GM12878 (cell line): ENCODE results near the gene PPP2R1B. TPM values are rescaled to one million over a fixed set of nuclear protein-coding genes. Genes with fewer than 3 reads are reported as not detected.

Experiments
- ATAC-seq: fragments of 200-7000 bp; cut with Tn5 transposase; 3 replicates; pipeline ENCODE4 v1.9.1; 2020; ENCODE audit warnings: mild to moderate bottlenecking, moderate library complexity
- BruUV-seq: library from RNA; stranded (reverse); fragments of 400-500 nt; replicated peaks from 2 replicates; lab custom pipeline; 2021; lab: Mats Ljungman, UMichigan
- CTCF ChIA-PET: fragments of 300-600 bp; sonication (Branson Sonifier 250); formaldehyde crosslinking; extraction: SDS; loops from one replicate; lab custom pipeline; 2021; ENCODE audit warnings: inconsistent platforms; lab: Yijun Ruan, JAX
- POLR2A ChIA-PET: fragments of 350-600 bp; formaldehyde crosslinking; extraction: SDS; loops from one replicate; lab custom pipeline; 2021; ENCODE audit warnings: inconsistent platforms; lab: Charles Lee
- RAD21 ChIA-PET: fragments of 300-600 bp; sonication (Branson Sonifier 250); formaldehyde crosslinking; loops from one replicate; lab custom pipeline; 2023; ENCODE audit warnings: antibody characterized with exemption; ENCODE audit not compliant: unreplicated experiment; lab: Charles Lee
- SMC1A ChIA-PET: fragments of 300-600 bp; sonication (Branson Sonifier 250); formaldehyde crosslinking; loops from one replicate; lab custom pipeline; 2023; ENCODE audit not compliant: unreplicated experiment, uncharacterized antibody; lab: Charles Lee
- DNase-seq: peaks from one replicate; pipeline ENCODE4 v3.0.0-alpha.2; 2011; ENCODE audit warnings: low read depth, low spot score
- FAIRE-seq: peaks from 3 replicates; lab custom pipeline; 2011; peaks lifted over from hg19 to GRCh38; lab: Jason Lieb, UNC
- H2AFZ ChIP-seq: 2 replicates; pipeline ENCODE4 v1.6.0; 2011; ENCODE audit warnings: low read depth, low read length, control low read depth; ENCODE audit not compliant: control insufficient read depth
- H3K27ac ChIP-seq: 2 replicates; pipeline ENCODE4 v1.5.1; 2011; ENCODE audit warnings: control low read depth; ENCODE audit not compliant: control insufficient read depth, insufficient read depth
- H3K27me3 ChIP-seq, 2 experiments: replicated peaks in 1 of 2; 2 replicates each; pipeline versions ENCODE4 v1.6.0 to v1.6.1; 2011; ENCODE audit warnings: low read length in 1 of 2; ENCODE audit not compliant: control insufficient read depth in 2 of 2, insufficient read depth in 2 of 2
- H3K36me3 ChIP-seq, 2 experiments: 2 replicates each; pipeline ENCODE4 v1.5.1; 2011; ENCODE audit warnings: low read length in 1 of 2; ENCODE audit not compliant: control insufficient read depth in 2 of 2, insufficient read depth in 2 of 2
- H3K4me1 ChIP-seq: 2 replicates; pipeline ENCODE4 v1.6.1; 2011; ENCODE audit warnings: mild to moderate bottlenecking, low read length, moderate library complexity, mixed read lengths; ENCODE audit not compliant: control insufficient read depth, insufficient read depth
- H3K4me2 ChIP-seq: 2 replicates; pipeline ENCODE4 v1.6.0; 2011; ENCODE audit warnings: control low read depth; ENCODE audit not compliant: control insufficient read depth, insufficient read depth
- H3K4me3 ChIP-seq: fragments of 200-600 bp; sonication (generic); 2 replicates; pipeline ENCODE4 v1.5.1; 2016
- H3K79me2 ChIP-seq: 2 replicates; pipeline ENCODE4 v1.6.0; 2011; ENCODE audit warnings: low read length; ENCODE audit not compliant: control insufficient read depth, insufficient read depth
- H3K9ac ChIP-seq: 2 replicates; pipeline ENCODE4 v1.8.0; 2011; ENCODE audit warnings: low read length, control low read depth, mixed read lengths; ENCODE audit not compliant: control insufficient read depth, insufficient read depth
- H3K9me3 ChIP-seq: replicated peaks from 3 replicates; pipeline ENCODE4 v1.5.1; 2011; ENCODE audit warnings: mild to moderate bottlenecking, low read length; ENCODE audit not compliant: control insufficient read depth, insufficient read depth
- H4K20me1 ChIP-seq: 2 replicates; pipeline ENCODE4 v1.6.0; 2011; ENCODE audit not compliant: control insufficient read depth, insufficient read depth
- BCL3 ChIP-seq: IDR thresholded peaks from 2 replicates; pipeline ENCODE4 v1.6.1; 2011; ENCODE audit warnings: borderline replicate concordance, low read depth, mild to moderate bottlenecking, moderate library complexity, low read length; ENCODE audit not compliant: insufficient read depth, poor library complexity, severe bottlenecking
- CREB1 ChIP-seq: IDR thresholded peaks from 2 replicates; pipeline ENCODE4 v1.6.1; 2012; ENCODE audit warnings: low read depth, mild to moderate bottlenecking, inconsistent platforms
- FOS ChIP-seq: IDR thresholded peaks from 3 replicates; pipeline ENCODE4 v1.6.1; 2011; ENCODE audit warnings: borderline replicate concordance; ENCODE audit not compliant: insufficient read length; ENCODE audit errors: extremely low read depth
- KAT2A ChIP-seq: conservative IDR thresholded peaks from 2 replicates; pipeline ENCODE4 v1.6.1; 2011; ENCODE audit warnings: low read depth, low read length; ENCODE audit not compliant: control insufficient read depth
- NFIC ChIP-seq: IDR thresholded peaks from 2 replicates; pipeline ENCODE4 v1.6.1; 2012; ENCODE audit warnings: low read depth, mild to moderate bottlenecking, inconsistent platforms, low read length, moderate library complexity
- NR2F1 ChIP-seq: fragments of 450-650 bp; conservative IDR thresholded peaks from 2 replicates; pipeline ENCODE4 v1.6.1; 2017; ENCODE audit warnings: mild to moderate bottlenecking
- PBX3 ChIP-seq: IDR thresholded peaks from 2 replicates; pipeline ENCODE4 v1.6.1; 2011; ENCODE audit warnings: mild to moderate bottlenecking, low read depth, low read length, moderate library complexity; ENCODE audit not compliant: insufficient replicate concordance
- POU2F2 ChIP-seq: IDR thresholded peaks from 3 replicates; pipeline ENCODE4 v1.6.1; 2011; ENCODE audit warnings: low read depth, mild to moderate bottlenecking, low read length, borderline replicate concordance
- RELA ChIP-seq: fragments of 450-650 bp; IDR thresholded peaks from 2 replicates; pipeline ENCODE4 v1.8.0; 2014; ENCODE audit warnings: borderline replicate concordance; ENCODE audit not compliant: partially characterized antibody
- SREBF2 ChIP-seq: IDR thresholded peaks from 2 replicates; pipeline ENCODE4 v1.6.1; 2012; ENCODE audit warnings: mild to moderate bottlenecking, low read length
- SUZ12 ChIP-seq: fragments of 200-600 bp; sonication (generic); IDR thresholded peaks from one replicate; pipeline ENCODE4 v1.6.1; 2018; ENCODE audit warnings: antibody characterized with exemption, mild to moderate bottlenecking; ENCODE audit not compliant: unreplicated experiment
- ZBTB40 ChIP-seq: fragments of 450-650 bp; IDR thresholded peaks from 2 replicates; pipeline ENCODE4 v1.6.1; 2016; ENCODE audit warnings: mild to moderate bottlenecking, moderate library complexity, borderline replicate concordance
- ZNF274 ChIP-seq: IDR thresholded peaks from one replicate; pipeline ENCODE4 v1.8.0; 2011; ENCODE audit not compliant: insufficient read length, insufficient read depth
- WGBS: methylation state at CpG from one replicate; pipeline ENCODE4 v1.1.6; 2016; ENCODE audit warnings: low lambda C conversion rate; ENCODE audit not compliant: insufficient replicate concordance, insufficient coverage; ENCODE audit errors: missing lambda C conversion rate; 5-methylcytosine and 5-hydroxymethylcytosine counted together
- in situ Hi-C: fragments of 300-500 bp; cut with MboI; formaldehyde crosslinking; loops from 9 replicates; pipeline ENCODE4 v1.14.3; 2018; ENCODE audit warnings: mixed read lengths
- intact Hi-C: fragments of 100-400 bp; cut with micrococcal nuclease; formaldehyde crosslinking; loops from one replicate; pipeline ENCODE4 v1.14.2; 2022; ENCODE audit not compliant: unreplicated experiment
- polyA plus RNA-seq, 11 experiments: library from polyadenylated mRNA; depleted of rRNA in 4 of 11; unstranded in 6 of 11; stranded (reverse) in 5 of 11; fragments of >200 nt; fragmentation: Nextera tagmentation in 4 of 11; fragmentation: Illumina TruSeq in 1 of 11; extraction: Ambion mirVana in 4 of 11; extraction: Trizol in 1 of 11; gene quantifications; 1 replicate in 1 of 11; 2 replicates in 10 of 11; pipeline versions ENCODE4 v1.2.1 to v1.2.3, GENCODE V29; 2011 to 2016; ENCODE audit warnings: inconsistent platforms in 2 of 11, missing spikeins in 2 of 11, low read depth in 1 of 11
- total RNA-seq, 4 experiments: library from RNA; depleted of rRNA in 3 of 4; stranded (reverse); fragments of >200 nt in 3 of 4; fragmentation: Illumina TruSeq in 1 of 4; extraction: Trizol in 1 of 4; gene quantifications; 2 replicates each; pipeline versions ENCODE4 v1.2.1 to v1.2.3, GENCODE V29; 2013 to 2021

The PPP2R1B gene
- total and polyA plus RNA-seq, 10 of the 15 experiments (the other 5 are each of a cell fraction or from before 2014, with no cell fraction given): 26.6 to 68.2 (median 35.7) TPM

- TF ChIP-seq BCL3: no peak
- TF ChIP-seq RELA: no peak
- TF ChIP-seq SREBF2: no peak
- no peak for TF ChIP-seq NFIC
- no peak for TF ChIP-seq SUZ12
- TF ChIP-seq, all 136 proteins: peak for 0
Observed at GRCh38 chr11:111811445-111811844, 45.3 kb upstream of the PPP2R1B start (continued).

- Histone ChIP-seq H3K27me3 (no peaks in the 10 kb centered on the region), H3K4me1 (no peaks in the 10 kb centered on the region), H3K27ac (no peak overlapping the region), H3K9me3 (no peaks in the 10 kb centered on the region), H2AFZ (no peak overlapping the region), H3K9ac (no peak overlapping the region), H4K20me1 (no peaks in the 10 kb centered on the region), H3K4me3 (no peak overlapping the region), H3K36me3 (peaks cover 8% of the 10 kb centered on the region in 2 experiments; a peak in 3 of 4 replicates), H3K4me2 (no peak overlapping the region), H3K79me2 (no peaks in the 10 kb centered on the region)
- ChIA-PET POLR2A (no interaction called here), RAD21 (no interaction called here), SMC1A (no interaction called here), CTCF (no interaction called here)
- 98% methylated on average over 2 of the region's 2 CpGs for WGBS
- intact Hi-C loops: no loop called here
- TF ChIP-seq NR2F1 (no peak), PBX3 (no peak), FOS (no peak), CREB1 (no peak), KAT2A (no peak), POU2F2 (no peak), ZBTB40 (no peak), ZNF274 (no peak)
- ATAC-seq: no peak
- no peak for DNase-seq
- no peak for FAIRE-seq
- no TSS peak for BruUV-seq
- in situ Hi-C loops: no loop called here
Observed at GRCh38 chr11:111808834-111809233, 42.6 kb upstream of the PPP2R1B start.
